MM.1S (cell line): ENCODE measurements around the gene FBXW7.

Source experiments
- CTCF ChIP-seq: fragments of 300-600 bp; sonication (generic); IDR thresholded peaks from 2 replicates; pipeline ENCODE4 v1.5.1; 2016; ENCODE audit warnings: antibody characterized with exemption, low read length, mixed read lengths
- EZH2 ChIP-seq: fragments of 300-600 bp; sonication (generic); optimal IDR thresholded peaks from 2 replicates; pipeline ENCODE3; 2017; ENCODE audit warnings: low read depth, mild to moderate bottlenecking, antibody characterized with exemption, low read length, mixed read lengths
- EZH2phosphoT487 ChIP-seq: fragments of 300-600 bp; sonication (generic); IDR thresholded peaks from 2 replicates; pipeline ENCODE4 v1.6.1; 2018; ENCODE audit warnings: antibody characterized with exemption, low read length

- TF ChIP-seq CTCF (no peak), EZH2phosphoT487 (no peak), EZH2 (no peak)
Measured at GRCh38 chr4:152448038-152448707, 87.7 kb downstream of the FBXW7 start.
